Ascending aorta (tissue), 2 donors: Measurements from ENCODE around the gene CHCHD6. TPM values are rescaled to one million over a fixed set of nuclear protein-coding genes. Genes with fewer than 3 reads are reported as not detected.
A peak's percentile ranks its signal among the peaks of the same experiment; 100 is the strongest.

Experiments
- DNase-seq, 2 donors: peaks; one replicate each; pipeline ENCODE4 v3.0.0-alpha.2; 2019; ENCODE audit warnings: low spot score in 2 of 2
- H3K27ac ChIP-seq, 2 donors: fragments of 200-600 bp; sonication (generic); one replicate each; pipeline ENCODE4 v1.5.1; 2016 to 2017; ENCODE audit warnings: mild to moderate bottlenecking in 1 of 2
- H3K27me3 ChIP-seq: fragments of 200-600 bp; sonication (generic); one replicate; pipeline ENCODE4 v1.5.1; 2017
- H3K36me3 ChIP-seq, 2 donors: fragments of 200-600 bp; sonication (generic); one replicate each; pipeline ENCODE4 v1.5.1; 2016
- H3K4me1 ChIP-seq, 2 donors: fragments of 200-600 bp; sonication (generic); one replicate each; pipeline ENCODE4 v1.5.1; 2016 to 2017; ENCODE audit warnings: mild to moderate bottlenecking in 1 of 2
- H3K4me3 ChIP-seq, 2 donors: fragments of 200-600 bp; sonication (generic); one replicate each; pipeline ENCODE4 v1.5.1; 2016 to 2017; ENCODE audit warnings: mild to moderate bottlenecking in 1 of 2
- H3K9me3 ChIP-seq, 2 donors: fragments of 200-600 bp; sonication (generic); one replicate each; pipeline ENCODE4 v1.5.1; 2016
- intact Hi-C: fragments of 100-400 bp; cut with DNase I; formaldehyde crosslinking; loops from one replicate; pipeline ENCODE4 v1.15.1; 2023
- total RNA-seq: library from RNA; depleted of rRNA; stranded (reverse); fragments of >200 nt; gene quantifications from one replicate; pipeline ENCODE4 v1.1.0, GENCODE V29; 2016
- TF ChIP-seq, protein P1 (sequence below), 3 experiments: fragments of 200-600 bp in 2 of 3; fragments of 450-650 bp in 1 of 3; sonication (generic) in 2 of 3; IDR thresholded peaks; one replicate each; pipeline ENCODE4 v1.5.1; 2016 to 2019; ENCODE audit warnings: antibody characterized with exemption in 3 of 3, mild to moderate bottlenecking in 1 of 3, moderate library complexity in 1 of 3

Gene CHCHD6
- total RNA-seq, 1 donor from 2014 or later, result 1.2 TPM

- TF ChIP-seq, protein P1, sequence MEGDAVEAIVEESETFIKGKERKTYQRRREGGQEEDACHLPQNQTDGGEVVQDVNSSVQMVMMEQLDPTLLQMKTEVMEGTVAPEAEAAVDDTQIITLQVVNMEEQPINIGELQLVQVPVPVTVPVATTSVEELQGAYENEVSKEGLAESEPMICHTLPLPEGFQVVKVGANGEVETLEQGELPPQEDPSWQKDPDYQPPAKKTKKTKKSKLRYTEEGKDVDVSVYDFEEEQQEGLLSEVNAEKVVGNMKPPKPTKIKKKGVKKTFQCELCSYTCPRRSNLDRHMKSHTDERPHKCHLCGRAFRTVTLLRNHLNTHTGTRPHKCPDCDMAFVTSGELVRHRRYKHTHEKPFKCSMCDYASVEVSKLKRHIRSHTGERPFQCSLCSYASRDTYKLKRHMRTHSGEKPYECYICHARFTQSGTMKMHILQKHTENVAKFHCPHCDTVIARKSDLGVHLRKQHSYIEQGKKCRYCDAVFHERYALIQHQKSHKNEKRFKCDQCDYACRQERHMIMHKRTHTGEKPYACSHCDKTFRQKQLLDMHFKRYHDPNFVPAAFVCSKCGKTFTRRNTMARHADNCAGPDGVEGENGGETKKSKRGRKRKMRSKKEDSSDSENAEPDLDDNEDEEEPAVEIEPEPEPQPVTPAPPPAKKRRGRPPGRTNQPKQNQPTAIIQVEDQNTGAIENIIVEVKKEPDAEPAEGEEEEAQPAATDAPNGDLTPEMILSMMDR (IDR thresholded peaks at IDR 0.05), result no peak
- H3K27me3 ChIP-seq, result no peaks in the 10 kb centered on the region
- peaks cover 18 to 20% of the 10 kb centered on the region in 2 donors for H3K36me3 ChIP-seq
- intact Hi-C loops, result loop anchor here (10.0 kb wide), 1 partner anchor 559 kb away; no protein-coding TSS in a partner anchor
- H3K27ac ChIP-seq, result peak overlapping the region; percentile 77 to 84
- H3K9me3 ChIP-seq, result no peaks in the 10 kb centered on the region
- no peak for DNase-seq
- peak overlapping the region in 1 of 2 donors; percentile 88 for H3K4me3 ChIP-seq
- H3K4me1 ChIP-seq, result peaks cover 11 to 46% of the 10 kb centered on the region in 2 donors
Observed at GRCh38 chr3:126985132-126985985, 281.3 kb downstream of the CHCHD6 start.

DNA sequence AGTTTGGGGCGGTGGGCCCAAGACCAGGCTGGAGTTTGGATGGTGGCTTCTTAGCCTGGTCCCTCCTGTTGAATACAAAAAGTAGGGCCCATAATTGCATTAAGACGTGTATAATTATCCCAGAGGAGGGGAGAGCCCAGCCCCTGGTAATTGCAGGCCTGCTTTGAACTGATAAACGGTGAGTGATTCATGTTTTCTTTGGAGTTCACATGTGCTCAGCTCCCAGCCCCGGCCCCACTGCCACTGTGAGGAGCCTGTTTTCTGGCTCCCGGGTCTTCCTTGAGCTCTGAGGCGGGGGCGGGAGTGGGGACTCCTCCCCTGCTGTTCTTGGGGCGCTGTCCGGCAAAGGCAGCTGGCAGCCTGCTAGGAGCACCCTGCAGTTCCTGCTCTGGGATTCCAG lies 282.0 kb downstream of the CHCHD6 start:
- TF ChIP-seq, protein P1 (IDR thresholded peaks at IDR 0.05), result no peak
- peaks cover 13 to 47% of the 10 kb centered on the region in 2 donors for H3K4me1 ChIP-seq
- intact Hi-C loops, result loop anchor here (10.0 kb wide), 1 partner anchor 559 kb away; no protein-coding TSS in a partner anchor
- H3K27me3 ChIP-seq, result no peaks in the 10 kb centered on the region
- H3K27ac ChIP-seq, result peak overlapping the region; percentile 31 to 84
- H3K4me3 ChIP-seq, result peak overlapping the region in 1 of 2 donors; percentile 88
- H3K9me3 ChIP-seq, result no peaks in the 10 kb centered on the region
- no peak for DNase-seq
- H3K36me3 ChIP-seq, result peaks cover 24 to 26% of the 10 kb centered on the region in 2 donors

GRCh38 chr3:126987129-126987528 lies 283.1 kb downstream of the CHCHD6 start:
- TF ChIP-seq, protein P1 (IDR thresholded peaks at IDR 0.05), result no peak
- DNase-seq, result no peak
- Histone ChIP-seq H3K4me3 (no peak overlapping the region), H3K4me1 (peaks cover 16 to 49% of the 10 kb centered on the region in 2 donors), H3K9me3 (no peaks in the 10 kb centered on the region), H3K36me3 (peaks cover 28 to 35% of the 10 kb centered on the region in 2 donors), H3K27me3 (no peaks in the 10 kb centered on the region), H3K27ac (peak overlapping the region; percentile 34 to 41)
- intact Hi-C loops, result loop anchor here (10.0 kb wide), 1 partner anchor 558 kb away; no protein-coding TSS in a partner anchor

- Histone ChIP-seq H3K4me1 (peaks cover 20 to 46% of the 10 kb centered on the region in 2 donors), H3K27ac (peak overlapping the region; percentile 34 to 41), H3K4me3 (no peak overlapping the region), H3K27me3 (no peaks in the 10 kb centered on the region), H3K36me3 (peaks cover 28 to 35% of the 10 kb centered on the region in 2 donors), H3K9me3 (no peaks in the 10 kb centered on the region)
- DNase-seq, result no peak
- TF ChIP-seq, protein P1 (IDR thresholded peaks at IDR 0.05), result no peak
- intact Hi-C loops, result loop anchor here (10.0 kb wide), 1 partner anchor 557 kb away; no protein-coding TSS in a partner anchor
Observed at GRCh38 chr3:126987596-126987995, 283.6 kb downstream of the CHCHD6 start.

- H3K4me1 ChIP-seq, result peaks cover 27 to 55% of the 10 kb centered on the region in 2 donors
- H3K36me3 ChIP-seq, result peaks cover 28 to 35% of the 10 kb centered on the region in 2 donors
- DNase-seq, result no peak
- H3K4me3 ChIP-seq, result no peak overlapping the region
- intact Hi-C loops, result loop anchor here (10.0 kb wide), 1 partner anchor 556 kb away; no protein-coding TSS in a partner anchor
- H3K27me3 ChIP-seq, result no peaks in the 10 kb centered on the region
- H3K9me3 ChIP-seq, result no peaks in the 10 kb centered on the region
- TF ChIP-seq, protein P1 (IDR thresholded peaks at IDR 0.05), result no peak
- no peak overlapping the region for H3K27ac ChIP-seq
Observed at GRCh38 chr3:126988451-126989021, 284.5 kb downstream of the CHCHD6 start.
